ENCODE results near the gene TNC.

DNA sequence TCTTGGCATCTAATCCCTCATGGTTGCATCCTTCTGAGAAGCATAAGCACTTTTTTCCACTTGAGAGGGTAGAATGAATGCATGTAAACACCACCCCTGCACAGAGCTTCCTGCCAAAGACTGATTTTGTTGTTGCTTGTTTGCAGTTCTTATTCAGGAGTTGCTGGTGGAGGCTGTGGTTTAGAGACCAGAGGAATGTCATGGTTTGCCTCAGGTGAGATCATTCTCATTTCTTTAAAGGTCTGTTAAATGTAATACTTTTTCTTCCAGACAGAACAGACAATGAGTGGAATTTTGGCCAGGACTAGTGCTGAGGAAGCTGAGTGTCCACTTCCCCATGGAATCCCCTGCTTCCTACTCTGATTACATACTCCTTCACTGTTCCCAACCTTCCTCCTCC is 3.2 kb upstream of the TNC start:
- TF ChIP-seq YY1 (IDR thresholded peaks at IDR 0.05; ENCODE audit: insufficient read depth, insufficient read length), result no peak
- no peak for TF ChIP-seq ZNF274 (IDR thresholded peaks at IDR 0.05; ENCODE audit: low read depth, low read length)
- TF ChIP-seq SUZ12 (IDR thresholded peaks at IDR 0.05; ENCODE audit: extremely low read depth, insufficient read depth, insufficient read length), result no peak
